Coronary artery (tissue), 2 donors: Measurements from ENCODE around the gene MRPL24.
"Not testable (repeated sequence)": the region's sequence is repeated elsewhere in the genome, so short reads cannot be mapped to it uniquely, and the experiment has no call there.

Source experiments
- DNase-seq: peaks from one replicate; pipeline ENCODE4 v3.0.0-alpha.2; 2017; ENCODE audit warnings: low spot score
- H3K27ac ChIP-seq, 2 donors: fragments of 200-600 bp; sonication (generic); one replicate each; pipeline ENCODE4 v1.5.1; 2016 to 2019
- H3K4me3 ChIP-seq: fragments of 200-600 bp; sonication (generic); 2 replicates; pipeline ENCODE4 v1.5.1; 2016; ENCODE audit warnings: mild to moderate bottlenecking, moderate library complexity
- CTCF ChIP-seq: fragments of 200-600 bp; sonication (generic); IDR thresholded peaks from one replicate; pipeline ENCODE4 v1.5.1; 2019; ENCODE audit warnings: antibody characterized with exemption

Gene MRPL24

DNA sequence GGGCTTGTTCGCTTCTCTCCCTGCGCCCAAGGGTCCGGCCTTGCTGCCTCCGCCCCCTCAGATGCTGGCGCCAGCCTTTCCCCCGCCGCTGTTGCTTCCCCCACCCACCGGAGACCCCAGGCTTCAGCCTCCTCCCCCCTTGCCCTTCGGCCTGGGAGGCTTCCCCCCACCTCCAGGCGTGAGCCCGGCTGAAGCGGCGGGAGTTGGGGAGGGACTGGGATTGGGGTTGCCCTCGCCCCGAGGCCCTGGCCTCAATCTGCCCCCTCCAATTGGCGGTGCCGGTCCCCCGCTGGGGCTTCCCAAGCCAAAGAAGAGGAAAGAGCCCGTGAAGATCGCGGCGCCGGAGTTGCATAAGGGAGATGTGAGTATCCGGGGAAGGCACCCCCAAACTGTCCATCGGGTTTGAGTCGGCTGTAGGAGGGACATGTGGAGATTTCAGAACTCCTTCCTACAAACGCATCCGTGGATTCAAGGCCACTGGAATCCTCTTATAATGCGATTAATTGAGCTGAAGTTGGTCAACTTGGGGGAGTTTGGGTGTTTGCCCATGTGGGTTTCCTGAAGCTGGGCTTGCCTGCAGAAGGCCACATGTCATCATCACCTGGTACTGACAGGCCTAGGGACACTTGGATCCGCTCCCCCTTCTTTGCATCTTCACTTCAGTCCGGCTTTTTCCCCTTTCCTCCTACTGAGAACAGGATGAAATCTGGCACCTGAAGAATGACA is 27.2 kb upstream of the MRPL24 start:
- H3K27ac ChIP-seq, result peak overlapping the region; percentile 89 to 91
- DNase-seq, result peak; percentile 78
- H3K4me3 ChIP-seq, result peak overlapping the region; percentile 92
- TF ChIP-seq CTCF, result no peak

DNA sequence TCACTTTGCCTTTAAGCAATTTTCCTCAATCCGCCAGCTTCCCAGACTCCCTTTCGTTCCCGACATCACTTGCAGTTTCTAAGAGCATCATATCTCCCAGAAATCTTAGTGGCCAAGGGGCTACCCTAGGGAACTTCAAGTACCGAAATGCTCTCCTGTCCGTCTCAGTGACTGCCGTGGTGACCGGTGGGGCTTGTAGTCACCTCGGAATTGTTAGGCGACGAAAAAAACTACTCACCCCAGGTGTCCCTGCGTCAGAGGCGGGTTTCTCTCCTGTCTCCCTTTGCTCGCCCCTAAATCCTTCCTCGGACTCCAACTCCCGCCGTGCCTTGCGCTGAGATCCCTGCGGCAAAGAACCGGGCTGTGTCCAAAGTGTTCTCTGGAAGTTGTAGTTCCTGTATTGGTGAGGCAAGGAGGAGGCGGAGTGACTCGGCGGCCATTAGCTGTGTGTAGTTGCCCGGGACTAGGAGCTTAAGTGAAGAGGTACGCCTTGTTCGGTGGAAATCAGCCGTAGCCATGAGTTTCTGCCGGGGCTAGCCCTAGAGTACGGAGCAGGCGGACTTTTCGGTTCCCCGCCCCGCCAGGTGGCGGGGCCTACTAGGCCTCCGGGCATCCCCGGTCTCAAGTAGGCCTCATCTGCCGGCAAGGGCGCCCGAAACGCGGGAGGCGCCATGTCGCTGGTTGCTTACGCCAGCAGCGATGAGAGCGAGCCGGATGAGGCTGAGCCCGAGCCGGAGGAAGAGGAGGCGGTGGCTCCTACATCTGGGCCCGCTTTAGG is 26.4 kb upstream of the MRPL24 start, which contains the start of gene PRCC:
TSS of gene PRCC (plus strand) at position 435 of the 778 bp plus-strand sequence. CDS start at position 672, 237 bp downstream.
- peak within 1 kb of the TSS; percentile 89 to 91 for H3K27ac ChIP-seq
- TF ChIP-seq CTCF, result no peak
- peak within 1 kb of the TSS; percentile 92 for H3K4me3 ChIP-seq
- DNase-seq, result peak; percentile 100

DNA sequence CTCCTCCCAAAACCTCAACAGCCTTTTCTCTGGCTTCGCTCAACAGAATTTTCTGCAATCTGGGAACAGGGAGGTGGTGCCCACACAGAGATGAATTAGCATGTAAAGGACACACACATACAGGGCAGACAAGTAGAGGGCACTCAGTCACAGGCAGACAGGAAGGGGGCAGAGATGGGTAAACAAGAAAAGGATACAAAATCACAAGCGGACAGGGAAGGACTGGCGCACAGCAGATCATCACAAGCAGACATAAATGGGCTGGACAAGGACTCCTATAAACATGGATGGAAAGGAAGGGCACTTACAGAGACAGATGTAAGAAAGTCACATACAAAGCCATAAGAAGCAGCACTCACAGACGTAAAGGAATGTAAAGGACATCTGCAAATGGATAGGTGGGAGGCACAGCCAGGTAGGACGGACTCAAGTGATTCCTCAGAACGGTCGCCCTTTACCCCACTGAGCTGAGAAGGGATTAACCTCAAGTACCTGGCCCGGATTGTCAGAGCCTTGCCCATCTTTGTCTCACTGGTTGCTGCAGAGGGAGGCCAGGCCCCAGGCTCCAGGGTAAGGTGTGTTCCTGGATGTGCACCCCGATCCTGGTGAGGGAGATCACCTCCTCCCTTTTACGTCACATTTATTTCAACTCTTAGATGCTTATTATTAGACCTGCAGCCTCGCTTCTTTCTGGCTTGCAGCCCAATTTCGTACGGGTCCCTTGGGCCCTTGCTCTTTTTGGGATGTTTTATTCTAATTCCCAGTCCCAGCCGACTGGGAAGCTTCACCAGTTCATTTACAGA is 25.6 kb upstream of the MRPL24 start:
- DNase-seq, result no peak
- no peak for TF ChIP-seq CTCF
- Histone ChIP-seq H3K27ac (peak overlapping the region; percentile 67 to 81), H3K4me3 (peak overlapping the region; percentile 76)

GRCh38 chr1:156765666-156766065 is 24.8 kb upstream of the MRPL24 start:
- TF ChIP-seq CTCF, result no peak
- Histone ChIP-seq H3K27ac (no peak overlapping the region), H3K4me3 (no peak overlapping the region)
- DNase-seq, result no peak

- H3K4me3 ChIP-seq, DNase-seq, H3K27ac ChIP-seq: not testable (repeated sequence)
These were observed 24.2 kb upstream of the MRPL24 start for GRCh38 chr1:156765136-156765535.

DNA sequence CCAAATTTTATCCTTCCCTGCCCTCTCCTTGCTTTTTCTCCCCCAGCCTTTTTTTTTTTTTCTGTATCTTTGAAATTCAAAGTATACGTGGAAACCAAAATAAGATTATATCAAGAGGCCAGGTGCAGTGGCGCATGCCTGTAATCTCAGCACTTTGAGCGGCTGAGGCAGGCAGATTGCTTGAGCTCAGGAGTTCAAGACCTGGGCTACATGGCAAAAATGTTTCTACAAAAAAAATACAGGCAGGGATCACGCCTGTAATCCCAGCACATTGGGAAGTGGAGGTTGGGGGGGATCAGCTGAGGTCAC is 19.9 kb upstream of the MRPL24 start:
- DNase-seq, result no peak
- Histone ChIP-seq H3K4me3 (no peak overlapping the region), H3K27ac (no peak overlapping the region)
- TF ChIP-seq CTCF, result no peak

DNA sequence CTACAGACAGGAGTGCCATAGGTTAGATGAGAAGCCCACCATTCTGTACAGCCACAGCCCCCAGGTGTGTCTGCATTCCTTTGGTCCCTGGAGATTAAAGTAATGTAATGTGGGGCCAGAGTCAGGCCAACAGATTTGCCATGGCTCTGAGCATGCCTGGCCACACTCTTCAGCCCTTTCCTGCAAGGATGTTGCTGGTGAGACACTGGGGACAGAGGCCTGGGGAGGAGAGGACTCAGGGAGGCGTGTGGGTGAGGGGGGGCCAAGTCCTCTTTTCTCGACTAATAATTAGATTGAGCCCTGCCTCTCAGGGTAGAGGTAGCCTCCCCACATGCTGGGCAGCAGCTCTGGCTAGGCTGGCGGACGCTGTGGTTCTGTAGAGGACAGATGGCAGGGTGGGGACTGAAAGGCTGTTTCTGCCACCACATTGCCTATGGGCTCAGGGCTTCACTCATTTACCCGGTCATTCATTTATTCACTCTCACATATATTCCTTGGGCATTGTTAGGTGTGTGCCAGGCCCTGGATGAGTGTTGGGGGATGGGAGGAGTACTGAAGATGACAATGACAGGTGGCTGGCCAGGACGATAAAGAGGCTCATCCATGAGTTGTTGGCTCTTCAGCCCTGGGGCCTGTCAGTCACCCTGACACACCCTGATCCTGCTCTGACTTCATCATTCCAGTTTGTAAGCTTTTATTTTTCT is 19.4 kb upstream of the MRPL24 start:
- no peak for DNase-seq
- Histone ChIP-seq H3K4me3 (no peak overlapping the region), H3K27ac (no peak overlapping the region)
- TF ChIP-seq CTCF, result no peak

GRCh38 chr1:156757572-156758253 is 16.8 kb upstream of the MRPL24 start:
- H3K27ac ChIP-seq, DNase-seq, H3K4me3 ChIP-seq: not testable (repeated sequence)
